GM10266 (cell line): Measurements from ENCODE around the gene CFAP141.

Experiments
- DNase-seq: peaks from one replicate; pipeline ENCODE4 v3.0.0; 2012; ENCODE audit errors: extremely low spot score
- TF ChIP-seq, protein P1 (sequence below): IDR thresholded peaks from 2 replicates; pipeline ENCODE4 v1.5.1; 2012; ENCODE audit warnings: mild to moderate bottlenecking, low read depth; ENCODE audit not compliant: control insufficient read depth, insufficient read depth; ENCODE audit errors: missing control alignments

Gene CFAP141

GRCh38 chr1:154178911-154179811, 27.0 kb downstream of the CFAP141 start:
- DNase-seq = no peak
- TF ChIP-seq, protein P1, sequence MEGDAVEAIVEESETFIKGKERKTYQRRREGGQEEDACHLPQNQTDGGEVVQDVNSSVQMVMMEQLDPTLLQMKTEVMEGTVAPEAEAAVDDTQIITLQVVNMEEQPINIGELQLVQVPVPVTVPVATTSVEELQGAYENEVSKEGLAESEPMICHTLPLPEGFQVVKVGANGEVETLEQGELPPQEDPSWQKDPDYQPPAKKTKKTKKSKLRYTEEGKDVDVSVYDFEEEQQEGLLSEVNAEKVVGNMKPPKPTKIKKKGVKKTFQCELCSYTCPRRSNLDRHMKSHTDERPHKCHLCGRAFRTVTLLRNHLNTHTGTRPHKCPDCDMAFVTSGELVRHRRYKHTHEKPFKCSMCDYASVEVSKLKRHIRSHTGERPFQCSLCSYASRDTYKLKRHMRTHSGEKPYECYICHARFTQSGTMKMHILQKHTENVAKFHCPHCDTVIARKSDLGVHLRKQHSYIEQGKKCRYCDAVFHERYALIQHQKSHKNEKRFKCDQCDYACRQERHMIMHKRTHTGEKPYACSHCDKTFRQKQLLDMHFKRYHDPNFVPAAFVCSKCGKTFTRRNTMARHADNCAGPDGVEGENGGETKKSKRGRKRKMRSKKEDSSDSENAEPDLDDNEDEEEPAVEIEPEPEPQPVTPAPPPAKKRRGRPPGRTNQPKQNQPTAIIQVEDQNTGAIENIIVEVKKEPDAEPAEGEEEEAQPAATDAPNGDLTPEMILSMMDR = no peak

- TF ChIP-seq, protein P1 = no peak
- DNase-seq = no peak
Measured at GRCh38 chr1:154178013-154178412, 28.1 kb downstream of the CFAP141 start.

DNA sequence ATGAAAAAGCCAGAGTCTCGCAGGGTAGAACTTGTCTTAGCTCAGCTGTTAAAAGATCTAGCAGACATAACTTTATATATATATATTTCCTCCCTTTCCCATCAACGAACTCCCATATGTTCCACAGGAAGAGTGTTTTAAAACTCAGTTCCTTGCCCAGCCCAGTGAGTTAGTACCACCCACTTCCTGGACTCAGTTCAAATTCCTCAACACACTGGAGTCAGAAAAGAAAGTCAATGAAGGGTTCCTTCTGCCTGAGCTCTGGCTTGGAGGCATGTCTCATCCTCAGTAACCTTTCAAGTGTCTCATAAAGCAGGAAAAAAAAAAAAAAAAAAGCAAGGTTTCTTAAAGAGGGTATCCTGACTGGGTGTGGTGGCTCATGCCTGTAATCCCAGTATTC, 29.8 kb downstream of the CFAP141 start:
- no peak for DNase-seq
- TF ChIP-seq, protein P1 = no peak

- TF ChIP-seq, protein P1 = no peak
- no peak for DNase-seq
Measured at GRCh38 chr1:154174654-154175053, 31.5 kb downstream of the CFAP141 start.

DNA sequence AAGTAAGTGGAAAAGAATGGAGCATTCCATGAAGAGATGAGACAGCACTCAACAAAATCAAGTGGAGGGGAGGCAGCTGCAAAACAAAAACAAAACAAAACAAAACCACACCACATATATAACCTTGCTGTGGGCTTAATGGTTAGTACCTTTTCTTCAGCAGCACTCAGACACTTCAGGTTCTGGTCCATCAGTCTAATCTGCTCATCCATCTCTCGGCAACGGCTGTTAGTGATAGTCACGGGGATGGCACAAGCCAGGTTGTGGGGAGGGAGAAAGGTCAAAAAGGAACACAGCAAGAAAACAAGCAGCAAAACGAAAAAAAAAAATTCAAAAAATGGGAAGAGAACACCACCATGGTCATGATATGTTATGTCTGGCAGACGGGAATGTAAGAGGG, 34.3 kb downstream of the CFAP141 start:
- TF ChIP-seq, protein P1 = no peak
- DNase-seq = no peak

GRCh38 chr1:154171223-154171583, 34.9 kb downstream of the CFAP141 start:
- no peak for DNase-seq
- TF ChIP-seq, protein P1 = no peak

DNA sequence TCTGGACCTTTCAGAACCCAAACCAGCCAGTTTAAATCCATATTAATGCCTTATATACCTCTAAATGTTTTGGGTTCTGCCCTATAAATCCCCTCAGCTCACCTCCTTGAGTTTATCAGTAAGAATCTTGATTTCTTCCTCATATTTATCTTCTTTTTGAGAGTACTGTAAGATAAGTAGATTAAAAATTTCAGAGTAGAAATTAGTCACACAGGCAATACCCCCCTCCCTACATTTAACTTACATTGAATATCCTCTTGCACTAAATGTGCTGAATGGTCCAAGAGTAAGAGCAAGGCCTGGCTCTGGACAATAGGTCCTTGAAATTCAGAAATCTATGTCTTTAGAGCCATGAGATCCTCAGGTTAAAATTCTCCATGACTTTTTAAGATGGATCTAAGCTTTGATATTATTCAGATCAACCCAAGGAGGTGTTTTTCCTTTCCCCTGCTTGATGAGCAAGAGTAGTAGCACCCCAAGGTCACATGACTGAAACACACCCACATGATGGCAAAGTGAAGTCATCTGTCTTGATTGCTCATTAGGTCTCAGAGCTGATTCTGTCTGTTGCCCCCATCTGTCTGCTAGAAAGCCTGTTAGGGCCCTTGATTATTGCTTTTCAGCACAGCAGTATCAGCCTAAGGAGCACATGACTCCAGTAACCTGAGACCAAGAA, 35.4 kb downstream of the CFAP141 start:
- DNase-seq = no peak
- TF ChIP-seq, protein P1 = no peak
